ENCODE data around the gene GRHL1. TPM values are rescaled to one million over a fixed set of nuclear protein-coding genes. Genes with fewer than 3 reads are reported as not detected.

GRHL1 gene
- total and polyA plus RNA-seq, 2 experiments from 2014 or later: 0.32 to 0.45 TPM

DNA sequence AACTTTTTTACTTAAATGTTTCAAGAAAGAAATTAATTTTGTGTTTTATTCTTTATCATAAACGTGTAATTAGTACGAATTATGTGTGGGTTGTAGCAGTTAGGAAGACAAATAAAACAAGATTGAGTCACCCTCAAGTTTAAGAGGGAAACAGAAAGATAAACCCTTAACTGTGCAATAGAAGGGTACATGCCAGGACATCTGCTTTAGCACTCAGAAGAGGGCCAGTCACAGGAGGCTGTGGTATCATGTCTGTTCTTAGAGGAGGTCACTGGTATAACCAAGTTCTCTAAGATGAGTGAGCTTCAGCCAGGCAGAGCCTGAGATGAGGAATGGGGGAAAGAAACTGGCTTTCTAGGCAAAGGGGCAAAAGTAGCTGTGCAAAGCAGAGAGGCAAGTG, 42.4 kb upstream of the GRHL1 start:
- H3K27me3 ChIP-seq (replicated peaks; ENCODE audit: insufficient read depth): no peaks in the 10 kb centered on the region
- H2AFZ ChIP-seq: no peak overlapping the region
- peaks cover 5% of the 10 kb centered on the region; the same call in 1 of the 2 replicates for H3F3A ChIP-seq (ENCODE audit: insufficient read depth)
- H3K79me2 ChIP-seq (ENCODE audit: insufficient read depth): no peaks in the 10 kb centered on the region
- no peaks in the 10 kb centered on the region for H3K9me2 ChIP-seq (ENCODE audit: insufficient read depth)
- no peak overlapping the region for H3K4me3 ChIP-seq
- WGBS, 2 experiments (ENCODE audit: low coverage in 1 of 2, low lambda C conversion rate in 2 of 2, missing lambda C conversion rate in 2 of 2): 85 to 89% methylated on average over 2 of the region's 2 CpGs
- in situ Hi-C loops (cut with MboI): no loop called here
- H3K4me1 ChIP-seq (ENCODE audit: insufficient read depth): no peaks in the 10 kb centered on the region; the same call in 1 of the 2 replicates
- H3K9ac ChIP-seq: no peak overlapping the region
- no peak for TF ChIP-seq EZH2phosphoT487 (IDR thresholded peaks at IDR 0.05; ENCODE audit: insufficient read depth, low read depth)
- no peak for TF ChIP-seq EZH2 (IDR thresholded peaks at IDR 0.05; ENCODE audit: insufficient read depth, poor library complexity, severe bottlenecking)
- peak; percentile 29 for DNase-seq
- H3K36me3 ChIP-seq (ENCODE audit: low read depth): peaks cover 27% of the 10 kb centered on the region
- H3K9me3 ChIP-seq (ENCODE audit: low read depth): no peaks in the 10 kb centered on the region
- H3K27ac ChIP-seq: no peak overlapping the region
- 0 out of 2 replicates have a peak, but pooled peaks cover 4% of the 10 kb centered on the region for H4K20me1 ChIP-seq (ENCODE audit: insufficient read depth)
- no peak overlapping the region for H3K4me2 ChIP-seq (ENCODE audit: unreplicated experiment)

DNA sequence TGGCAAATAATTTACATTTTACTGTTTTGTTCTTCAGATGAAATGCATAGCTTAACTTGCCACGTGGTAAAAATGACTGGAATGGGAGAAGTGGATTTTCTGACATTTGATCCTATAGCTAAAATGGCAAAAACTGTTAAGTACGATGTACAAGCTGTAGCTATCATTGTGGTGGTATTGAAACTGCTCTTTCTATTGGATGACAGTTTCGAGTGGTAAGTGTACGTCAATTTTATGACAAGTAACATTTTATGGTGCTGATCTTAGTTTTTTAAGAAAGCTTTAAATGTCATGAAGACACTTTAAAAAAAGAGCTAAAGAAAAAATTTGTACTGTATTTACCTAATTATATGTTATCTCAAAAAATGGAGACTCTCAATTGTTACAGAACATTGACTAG, 40.8 kb upstream of the GRHL1 start:
- no peak overlapping the region for H3K9ac ChIP-seq
- H3K4me3 ChIP-seq: no peak overlapping the region
- H3K79me2 ChIP-seq (ENCODE audit: insufficient read depth): no peaks in the 10 kb centered on the region
- H3K4me1 ChIP-seq (ENCODE audit: insufficient read depth): no peaks in the 10 kb centered on the region; the same call in 1 of the 2 replicates
- no peaks in the 10 kb centered on the region for H3K9me3 ChIP-seq (ENCODE audit: low read depth)
- H3K4me2 ChIP-seq (ENCODE audit: unreplicated experiment): no peak overlapping the region
- 0 out of 2 replicates have a peak, but pooled peaks cover 4% of the 10 kb centered on the region for H4K20me1 ChIP-seq (ENCODE audit: insufficient read depth)
- no peak for DNase-seq
- no peaks in the 10 kb centered on the region for H3K9me2 ChIP-seq (ENCODE audit: insufficient read depth)
- no peak overlapping the region for H3K27ac ChIP-seq
- no peak overlapping the region for H2AFZ ChIP-seq
- H3K27me3 ChIP-seq (replicated peaks; ENCODE audit: insufficient read depth): no peaks in the 10 kb centered on the region
- in situ Hi-C loops (cut with MboI): no loop called here
- TF ChIP-seq EZH2 (IDR thresholded peaks at IDR 0.05; ENCODE audit: insufficient read depth, poor library complexity, severe bottlenecking) (no peak), EZH2phosphoT487 (IDR thresholded peaks at IDR 0.05; ENCODE audit: insufficient read depth, low read depth) (no peak)
- peaks cover 21% of the 10 kb centered on the region for H3K36me3 ChIP-seq (ENCODE audit: low read depth)
- 84 to 88% methylated on average over 4 of the region's 4 CpGs for WGBS, 2 experiments (ENCODE audit: low coverage in 1 of 2, low lambda C conversion rate in 2 of 2, missing lambda C conversion rate in 2 of 2)
- H3F3A ChIP-seq (ENCODE audit: insufficient read depth): peaks cover 5% of the 10 kb centered on the region; the same call in 1 of the 2 replicates

- no peak for DNase-seq
- no peaks in the 10 kb centered on the region for H3K27me3 ChIP-seq (replicated peaks; ENCODE audit: insufficient read depth)
- no peak overlapping the region for H3K4me2 ChIP-seq (ENCODE audit: unreplicated experiment)
- no peaks in the 10 kb centered on the region for H3K9me3 ChIP-seq (ENCODE audit: low read depth)
- H3K9me2 ChIP-seq (ENCODE audit: insufficient read depth): no peaks in the 10 kb centered on the region
- no peak overlapping the region for H2AFZ ChIP-seq
- 97% methylated on average over 4 of the region's 4 CpGs for WGBS, 2 experiments (ENCODE audit: low coverage in 1 of 2, low lambda C conversion rate in 2 of 2, missing lambda C conversion rate in 2 of 2)
- H3K36me3 ChIP-seq (ENCODE audit: low read depth): peaks cover 16% of the 10 kb centered on the region
- H3K4me3 ChIP-seq: no peak overlapping the region
- H3K79me2 ChIP-seq (ENCODE audit: insufficient read depth): no peaks in the 10 kb centered on the region
- no peak overlapping the region for H3K27ac ChIP-seq
- no peak for TF ChIP-seq EZH2 (IDR thresholded peaks at IDR 0.05; ENCODE audit: insufficient read depth, poor library complexity, severe bottlenecking)
- TF ChIP-seq EZH2phosphoT487 (IDR thresholded peaks at IDR 0.05; ENCODE audit: insufficient read depth, low read depth): no peak
- in situ Hi-C loops (cut with MboI): no loop called here
- H4K20me1 ChIP-seq (ENCODE audit: insufficient read depth): 0 out of 2 replicates have a peak, but pooled peaks cover 4% of the 10 kb centered on the region
- H3K4me1 ChIP-seq (ENCODE audit: insufficient read depth): no peaks in the 10 kb centered on the region; the same call in 1 of the 2 replicates
- H3K9ac ChIP-seq: no peak overlapping the region
- H3F3A ChIP-seq (ENCODE audit: insufficient read depth): peaks cover 5% of the 10 kb centered on the region; the same call in 1 of the 2 replicates
These were observed 39.0 kb upstream of the GRHL1 start for GRCh38 chr2:9912468-9912867.

- WGBS, 2 experiments (ENCODE audit: low coverage in 1 of 2, low lambda C conversion rate in 2 of 2, missing lambda C conversion rate in 2 of 2): 85 to 86% methylated on average over 9 of the region's 9 CpGs
- Histone ChIP-seq H3K4me1 (ENCODE audit: insufficient read depth) (peaks cover 8% of the 10 kb centered on the region; the same call in 1 of the 2 replicates), H3K4me3 (no peak overlapping the region), H3K9me2 (ENCODE audit: insufficient read depth) (no peaks in the 10 kb centered on the region), H3K27ac (no peak overlapping the region), H3K9me3 (ENCODE audit: low read depth) (no peaks in the 10 kb centered on the region), H3K4me2 (ENCODE audit: unreplicated experiment) (no peak overlapping the region), H4K20me1 (ENCODE audit: insufficient read depth) (0 out of 2 replicates have a peak, but pooled peaks cover 4% of the 10 kb centered on the region), H3K27me3 (replicated peaks; ENCODE audit: insufficient read depth) (no peaks in the 10 kb centered on the region), H3K79me2 (ENCODE audit: insufficient read depth) (no peaks in the 10 kb centered on the region), H3F3A (ENCODE audit: insufficient read depth) (no peaks in the 10 kb centered on the region), H3K36me3 (ENCODE audit: low read depth) (peaks cover 20% of the 10 kb centered on the region), H3K9ac (no peak overlapping the region), H2AFZ (no peak overlapping the region)
- in situ Hi-C loops (cut with MboI): no loop called here
- TF ChIP-seq EZH2phosphoT487 (IDR thresholded peaks at IDR 0.05; ENCODE audit: insufficient read depth, low read depth) (no peak), EZH2 (IDR thresholded peaks at IDR 0.05; ENCODE audit: insufficient read depth, poor library complexity, severe bottlenecking) (no peak)
- peak; percentile 68 for DNase-seq
These were observed 37.0 kb upstream of the GRHL1 start for GRCh38 chr2:9914384-9915065.

Data from GM23248 (cell line).